NCI-H146 treated with DMSO at 0.1 percent for 48 hours (cell line): ENCODE data around the gene EPB41L3.
"Not testable (repeated sequence)": the region's sequence is repeated elsewhere in the genome, so short reads cannot be mapped to it uniquely, and the experiment has no call there.

Experiments
- DNase-seq: peaks from one replicate; lab custom pipeline; 2025; ENCODE audit not compliant: unreplicated experiment; lab: John Stamatoyannopoulos, UW

Gene EPB41L3

GRCh38 chr18:5500158-5500939, 43.4 kb downstream of the EPB41L3 start:
- no peak for DNase-seq

GRCh38 chr18:5498452-5498851, 45.3 kb downstream of the EPB41L3 start:
- DNase-seq = no peak

- no peak for DNase-seq
Observed at GRCh38 chr18:5496305-5496704, 47.5 kb downstream of the EPB41L3 start.

- no peak for DNase-seq
Observed at GRCh38 chr18:5490753-5491480, 52.9 kb downstream of the EPB41L3 start.

GRCh38 chr18:5488844-5489243, 55.0 kb downstream of the EPB41L3 start:
- DNase-seq = no peak

GRCh38 chr18:5488044-5488443, 55.8 kb downstream of the EPB41L3 start:
- not testable (repeated sequence) for DNase-seq

GRCh38 chr18:5484526-5484925, 59.3 kb downstream of the EPB41L3 start:
- no peak for DNase-seq

GRCh38 chr18:5481621-5482020, 62.2 kb downstream of the EPB41L3 start:
- DNase-seq = no peak

GRCh38 chr18:5478261-5478660, 65.5 kb downstream of the EPB41L3 start:
- no peak for DNase-seq

GRCh38 chr18:5476961-5477800, 66.6 kb downstream of the EPB41L3 start:
- DNase-seq = no peak

GRCh38 chr18:5475267-5475666, 68.5 kb downstream of the EPB41L3 start:
- DNase-seq = no peak

GRCh38 chr18:5469340-5469739, 74.5 kb downstream of the EPB41L3 start:
- DNase-seq = no peak

- DNase-seq = no peak
Observed at GRCh38 chr18:5468394-5468793, 75.4 kb downstream of the EPB41L3 start.

GRCh38 chr18:5467671-5468070, 76.1 kb downstream of the EPB41L3 start:
- DNase-seq = no peak

- no peak for DNase-seq
Observed at GRCh38 chr18:5466256-5466655, 77.5 kb downstream of the EPB41L3 start.

GRCh38 chr18:5464251-5464650, 79.5 kb downstream of the EPB41L3 start:
- no peak for DNase-seq

GRCh38 chr18:5463831-5464230, 80.0 kb downstream of the EPB41L3 start:
- DNase-seq = no peak

- DNase-seq = no peak
Observed at GRCh38 chr18:5463390-5463789, 80.4 kb downstream of the EPB41L3 start.

GRCh38 chr18:5462227-5462626, 81.6 kb downstream of the EPB41L3 start:
- DNase-seq = no peak

- no peak for DNase-seq
Observed at GRCh38 chr18:5461041-5461440, 82.8 kb downstream of the EPB41L3 start.

- DNase-seq = no peak
Observed at GRCh38 chr18:5457462-5457957, 86.3 kb downstream of the EPB41L3 start.
